GM18519 (cell line): Measurements from ENCODE around the gene NEMF.
"Not testable (repeated sequence)": the region's sequence is repeated elsewhere in the genome, so short reads cannot be mapped to it uniquely, and the experiment has no call there.

ENCODE experiments used
- ATAC-seq: cut with Tn5 transposase; IDR thresholded peaks from one replicate; pipeline ENCODE4 v1.9.1; 2021; ENCODE audit warnings: mild to moderate bottlenecking, moderate library complexity; ENCODE audit not compliant: unreplicated experiment, low FRiP score

NEMF gene

GRCh38 chr14:49849213-49849847, 3.3 kb downstream of the NEMF start:
- no peak for ATAC-seq

GRCh38 chr14:49828640-49829039, 23.9 kb downstream of the NEMF start:
- ATAC-seq, result no peak

GRCh38 chr14:49820176-49820575, 32.4 kb downstream of the NEMF start:
- ATAC-seq, result no peak

GRCh38 chr14:49816844-49817243, 35.7 kb downstream of the NEMF start:
- no peak for ATAC-seq

- not testable (repeated sequence) for ATAC-seq
Observed at GRCh38 chr14:49816118-49816517, 36.5 kb downstream of the NEMF start.

GRCh38 chr14:49808780-49809179, 43.8 kb downstream of the NEMF start:
- ATAC-seq, result no peak

- no peak for ATAC-seq
Observed at GRCh38 chr14:49796025-49796424, 56.6 kb downstream of the NEMF start.

GRCh38 chr14:49792618-49793017, 60.0 kb downstream of the NEMF start:
- ATAC-seq, result no peak

GRCh38 chr14:49786315-49786714, 66.3 kb downstream of the NEMF start:
- ATAC-seq, result no peak

GRCh38 chr14:49783394-49784014, 69.1 kb downstream of the NEMF start:
- ATAC-seq, result no peak

GRCh38 chr14:49781040-49781439, 71.5 kb downstream of the NEMF start:
- not testable (repeated sequence) for ATAC-seq

- no peak for ATAC-seq
Observed at GRCh38 chr14:49778421-49778820, 74.2 kb downstream of the NEMF start.

GRCh38 chr14:49774106-49774505, 78.5 kb downstream of the NEMF start:
- ATAC-seq, result no peak

- ATAC-seq, result not testable (repeated sequence)
Observed at GRCh38 chr14:49771691-49772090, 80.9 kb downstream of the NEMF start.

GRCh38 chr14:49770212-49770817, 82.3 kb downstream of the NEMF start:
- no peak for ATAC-seq

- no peak for ATAC-seq
Observed at GRCh38 chr14:49769581-49770211, 82.9 kb downstream of the NEMF start.

GRCh38 chr14:49769171-49769570, 83.4 kb downstream of the NEMF start:
- no peak for ATAC-seq

GRCh38 chr14:49768301-49769121, 84.1 kb downstream of the NEMF start:
- ATAC-seq, result no peak

GRCh38 chr14:49767571-49768300, 84.9 kb downstream of the NEMF start, which contains the start of gene KLHDC2:
Gene KLHDC2 (plus strand): TSS chr14:49768153. CDS start chr14:49768469, 316 bp downstream.
- ATAC-seq, result peak; percentile 80

- no peak for ATAC-seq
Observed at GRCh38 chr14:49767270-49767570, 85.4 kb downstream of the NEMF start.
